Measurements from ENCODE around the gene GTF2IRD1. TPM values are rescaled to one million over a fixed set of nuclear protein-coding genes. Genes with fewer than 3 reads are reported as not detected.
"Not testable (repeated sequence)": the region's sequence is repeated elsewhere in the genome, so short reads cannot be mapped to it uniquely, and the experiment has no call there.

The GTF2IRD1 gene
- total and polyA plus RNA-seq, 2 of the 4 experiments (the other 2 are of a cell fraction) = 4.1 to 21.9 TPM

DNA sequence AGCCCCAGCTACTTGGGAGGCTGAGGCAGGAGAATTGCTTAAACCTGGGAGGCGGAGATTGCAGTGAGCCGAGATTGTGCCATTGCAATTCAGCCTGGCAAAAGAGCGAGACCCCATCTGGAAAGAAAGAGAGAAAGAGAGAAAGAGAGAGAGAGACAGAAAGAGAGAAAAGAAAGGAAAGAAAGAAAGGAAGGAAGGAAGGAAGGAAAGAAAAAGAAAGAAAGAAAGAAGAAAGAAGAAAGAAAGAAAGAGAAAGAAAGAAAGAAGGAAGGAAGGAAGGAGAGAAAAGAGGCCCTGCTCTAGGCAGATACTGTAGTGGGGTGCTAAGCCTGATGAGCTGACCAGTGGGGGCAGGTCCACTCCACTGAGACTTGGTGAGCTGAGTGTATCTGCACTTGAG is 13.6 kb upstream of the GTF2IRD1 start:
- H3K9ac ChIP-seq (ENCODE audit: low read depth, low read length); H2BK5ac ChIP-seq (ENCODE audit: low read depth, low read length, poor library complexity, severe bottlenecking); H4K20me1 ChIP-seq (ENCODE audit: insufficient read depth, low read length); H3K18ac ChIP-seq (ENCODE audit: low read depth, low read length); H2AK9ac ChIP-seq (replicated peaks; ENCODE audit: low read depth, low read length, poor library complexity); H4K5ac ChIP-seq (ENCODE audit: low read depth, low read length); H3K27me3 ChIP-seq (ENCODE audit: control insufficient read depth, insufficient read depth, low read length); H3K14ac ChIP-seq (replicated peaks; ENCODE audit: low read depth, low read length); H2BK120ac ChIP-seq (ENCODE audit: low read depth, low read length); H4K91ac ChIP-seq (ENCODE audit: insufficient read depth, low read depth, low read length); H3K27ac ChIP-seq (ENCODE audit: insufficient read depth, low read length); DNase-seq; intact Hi-C loops (cut with micrococcal nuclease); H3K9me3 ChIP-seq (ENCODE audit: control insufficient read depth, insufficient read depth, low read length); H4K8ac ChIP-seq (ENCODE audit: low read depth in 2 of 2, low read length in 2 of 2); H3K56ac ChIP-seq (ENCODE audit: extremely low read depth, insufficient read depth, low read length); H2AK5ac ChIP-seq (ENCODE audit: low read depth, low read length); H3K4me3 ChIP-seq (ENCODE audit: insufficient read depth, low read depth, low read length); in situ Hi-C loops (cut with MboI; ENCODE audit: low sequenced_read_pairs); ATAC-seq (ENCODE audit: low read depth); H3K4me2 ChIP-seq (ENCODE audit: low read depth, low read length); H3K4ac ChIP-seq (ENCODE audit: low read depth, low read length); H3K9me1 ChIP-seq (ENCODE audit: insufficient read depth, low read length); dilution Hi-C loops (cut with HindIII; ENCODE audit: low sequenced_read_pairs, unreplicated experiment); H2BK15ac ChIP-seq (ENCODE audit: low read depth, low read length); CTCF ChIA-PET; POLR2A ChIA-PET (ENCODE audit: unreplicated experiment); BruUV-seq (replicated peaks); H3K4me1 ChIP-seq (ENCODE audit: control insufficient read depth, insufficient read depth, low read length); H3K23ac ChIP-seq (ENCODE audit: low read depth, low read length); H2AFZ ChIP-seq (replicated peaks; ENCODE audit: low read length, poor library complexity); H2BK20ac ChIP-seq (ENCODE audit: low read depth, low read length); H3K79me1 ChIP-seq (ENCODE audit: low read depth in 1 of 2, low read length in 2 of 2); H3K36me3 ChIP-seq (ENCODE audit: control insufficient read depth, insufficient read depth, low read length): not testable (repeated sequence)
- WGBS, 2 experiments (ENCODE audit: extremely low coverage in 2 of 2, insufficient read length in 1 of 2) = no CpG with 5 or more reads among the region's 3 CpGs

Data from IMR-90 (cell line).